IPS DF 6.9 (cell line): ENCODE measurements around the gene SMG7.

ENCODE experiments used
- DNase-seq: peaks from one replicate; pipeline ENCODE4 v3.0.0-alpha.2; 2013; ENCODE audit warnings: low read depth, low spot score
- H3K27ac ChIP-seq: one replicate; pipeline ENCODE4 v1.5.1; 2013; ENCODE audit warnings: low read length, control low read depth
- H3K27me3 ChIP-seq: 2 replicates; pipeline ENCODE4 v1.6.1; 2013; ENCODE audit warnings: mild to moderate bottlenecking, low read length; ENCODE audit not compliant: control insufficient read depth, insufficient read depth
- H3K36me3 ChIP-seq: 2 replicates; pipeline ENCODE4 v1.6.1; 2013; ENCODE audit warnings: low read length; ENCODE audit not compliant: control insufficient read depth, insufficient read depth
- H3K4me1 ChIP-seq: 2 replicates; pipeline ENCODE4 v1.6.1; 2013; ENCODE audit warnings: low read length; ENCODE audit not compliant: control insufficient read depth, insufficient read depth
- H3K4me3 ChIP-seq: 2 replicates; pipeline ENCODE4 v1.5.1; 2013; ENCODE audit warnings: mild to moderate bottlenecking, low read length
- H3K9me3 ChIP-seq: 2 replicates; pipeline ENCODE4 v1.6.1; 2013; ENCODE audit warnings: low read length, inconsistent platforms; ENCODE audit not compliant: control insufficient read depth, insufficient read depth
- WGBS: extraction: QIAGEN DNeasy Blood & Tissue Kit; methylation state at CpG from one replicate; pipeline ENCODE4 v1.1.7; 2013; ENCODE audit warnings: mixed read lengths, missing lambda C conversion rate; ENCODE audit not compliant: insufficient read length, insufficient coverage; 5-methylcytosine and 5-hydroxymethylcytosine counted together

The SMG7 gene

GRCh38 chr1:183506561-183506960, 34.3 kb downstream of the SMG7 start:
- no peaks in the 10 kb centered on the region; the same call in 1 of the 2 replicates for H3K4me1 ChIP-seq
- no peak overlapping the region for H3K27ac ChIP-seq
- no peak overlapping the region for H3K4me3 ChIP-seq
- H3K36me3 ChIP-seq: no peaks in the 10 kb centered on the region
- WGBS: no CpG with 5 or more reads among the region's 4 CpGs
- no peaks in the 10 kb centered on the region for H3K27me3 ChIP-seq
- H3K9me3 ChIP-seq: no peaks in the 10 kb centered on the region
- DNase-seq: no peak

GRCh38 chr1:183508694-183509093, 36.4 kb downstream of the SMG7 start:
- Histone ChIP-seq H3K4me1 (no peaks in the 10 kb centered on the region), H3K36me3 (no peaks in the 10 kb centered on the region), H3K4me3 (no peak overlapping the region), H3K27ac (no peak overlapping the region), H3K9me3 (no peaks in the 10 kb centered on the region), H3K27me3 (no peaks in the 10 kb centered on the region)
- DNase-seq: no peak
- WGBS: no CpG with 5 or more reads among the region's 1 CpG

- H3K4me3 ChIP-seq: no peak overlapping the region
- no peaks in the 10 kb centered on the region for H3K4me1 ChIP-seq
- H3K36me3 ChIP-seq: no peaks in the 10 kb centered on the region
- no peak overlapping the region for H3K27ac ChIP-seq
- DNase-seq: no peak
- H3K27me3 ChIP-seq: no peaks in the 10 kb centered on the region
- no CpG with 5 or more reads among the region's 2 CpGs for WGBS
- H3K9me3 ChIP-seq: no peaks in the 10 kb centered on the region
These were observed 40.2 kb downstream of the SMG7 start for GRCh38 chr1:183512450-183512849.

GRCh38 chr1:183514235-183514634, 41.9 kb downstream of the SMG7 start:
- H3K27me3 ChIP-seq: no peaks in the 10 kb centered on the region
- H3K9me3 ChIP-seq: no peaks in the 10 kb centered on the region
- H3K4me3 ChIP-seq: no peak overlapping the region
- no CpG with 5 or more reads among the region's 1 CpG for WGBS
- no peaks in the 10 kb centered on the region for H3K4me1 ChIP-seq
- H3K27ac ChIP-seq: no peak overlapping the region
- H3K36me3 ChIP-seq: no peaks in the 10 kb centered on the region; the same call in 1 of the 2 replicates
- DNase-seq: no peak

DNA sequence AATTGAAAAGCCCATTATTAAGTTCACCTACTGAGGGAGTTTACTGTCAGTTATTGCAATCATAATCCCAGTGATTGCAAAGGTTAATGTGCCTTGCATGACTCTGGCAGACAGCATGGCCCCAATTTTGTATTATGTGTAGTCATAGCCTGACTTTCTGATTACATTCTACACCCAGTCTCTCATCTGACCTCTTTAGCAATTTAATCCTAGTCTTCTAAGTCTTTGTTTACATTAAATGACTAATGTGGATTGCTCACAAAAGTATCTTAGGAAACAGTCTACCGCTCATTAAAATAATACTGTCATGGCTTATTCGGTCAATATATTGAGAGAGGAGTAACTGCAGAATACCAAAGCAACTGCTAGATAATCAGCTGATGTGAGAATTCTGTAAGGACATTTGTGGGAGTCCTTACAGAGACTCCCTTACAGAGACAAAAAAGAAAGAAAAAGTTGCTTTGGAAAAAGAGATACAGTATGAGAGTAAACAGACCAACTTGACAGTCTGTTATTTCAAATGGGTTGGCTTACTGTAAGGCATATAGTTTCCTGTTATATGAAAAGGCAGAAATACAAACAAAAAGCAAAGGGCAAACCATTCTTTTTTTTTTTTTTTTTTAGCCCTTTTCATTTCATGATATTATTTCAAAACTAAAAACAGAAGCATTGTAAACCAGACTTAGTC, 42.8 kb downstream of the SMG7 start:
- no CpG with 5 or more reads among the region's 2 CpGs for WGBS
- H3K4me3 ChIP-seq: no peak overlapping the region
- no peaks in the 10 kb centered on the region for H3K4me1 ChIP-seq
- H3K9me3 ChIP-seq: no peaks in the 10 kb centered on the region
- H3K27ac ChIP-seq: no peak overlapping the region
- H3K36me3 ChIP-seq: no peaks in the 10 kb centered on the region; the same call in 1 of the 2 replicates
- no peaks in the 10 kb centered on the region for H3K27me3 ChIP-seq
- DNase-seq: no peak

- no peaks in the 10 kb centered on the region; the same call in 1 of the 2 replicates for H3K36me3 ChIP-seq
- H3K9me3 ChIP-seq: no peaks in the 10 kb centered on the region
- DNase-seq: no peak
- no peak overlapping the region for H3K4me3 ChIP-seq
- no CpG with 5 or more reads among the region's 2 CpGs for WGBS
- H3K27me3 ChIP-seq: no peaks in the 10 kb centered on the region
- no peak overlapping the region for H3K27ac ChIP-seq
- no peaks in the 10 kb centered on the region for H3K4me1 ChIP-seq
These were observed 44.4 kb downstream of the SMG7 start for GRCh38 chr1:183516725-183517124.

DNA sequence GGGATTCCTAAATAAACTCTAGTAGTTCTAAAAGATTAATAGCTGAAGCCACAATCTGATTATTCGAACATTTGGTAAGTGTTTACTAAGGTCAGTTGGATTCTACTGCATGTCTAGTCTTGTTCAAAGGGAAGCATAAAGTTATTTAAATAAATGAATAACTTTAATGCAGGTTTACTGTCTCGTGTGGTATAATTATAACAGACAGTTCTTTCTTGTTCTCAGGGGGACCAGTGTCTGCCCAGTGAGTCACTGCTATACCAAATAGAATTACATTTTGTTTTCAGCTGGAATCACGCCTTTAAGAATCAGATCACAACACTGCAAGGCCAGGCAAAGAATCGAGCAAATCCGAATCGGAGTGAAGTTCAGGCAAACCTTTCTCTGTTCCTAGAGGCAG, 45.1 kb downstream of the SMG7 start:
- Histone ChIP-seq H3K4me1 (no peaks in the 10 kb centered on the region), H3K4me3 (no peak overlapping the region), H3K36me3 (no peaks in the 10 kb centered on the region; the same call in 1 of the 2 replicates), H3K27me3 (no peaks in the 10 kb centered on the region), H3K9me3 (no peaks in the 10 kb centered on the region), H3K27ac (no peak overlapping the region)
- no peak for DNase-seq
- no CpG with 5 or more reads among the region's 6 CpGs for WGBS

DNA sequence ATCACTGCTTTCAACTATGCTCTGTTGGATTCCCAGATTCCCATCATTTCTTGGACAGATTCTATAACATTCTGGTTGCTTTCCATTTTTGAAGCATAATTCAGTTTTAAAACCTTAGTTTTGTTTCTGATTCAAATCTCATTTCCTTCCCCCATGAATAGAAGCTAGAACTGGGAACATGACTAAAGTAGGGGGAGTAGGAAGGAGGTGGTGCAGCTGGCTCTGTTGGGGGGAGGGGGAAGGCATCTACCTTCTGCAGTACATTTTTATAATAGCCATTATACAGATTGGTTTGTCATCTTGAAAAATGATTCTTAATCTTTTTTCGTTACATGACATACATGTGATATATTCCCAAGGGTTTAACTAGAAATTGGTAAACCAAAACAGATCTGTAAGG, 48.1 kb downstream of the SMG7 start:
- Histone ChIP-seq H3K4me1 (no peaks in the 10 kb centered on the region), H3K27me3 (no peaks in the 10 kb centered on the region), H3K36me3 (no peaks in the 10 kb centered on the region; the same call in 1 of the 2 replicates), H3K9me3 (no peaks in the 10 kb centered on the region), H3K4me3 (no peak overlapping the region), H3K27ac (no peak overlapping the region)
- WGBS: no CpG with 5 or more reads among the region's 1 CpG
- DNase-seq: no peak

- Histone ChIP-seq H3K9me3 (no peaks in the 10 kb centered on the region), H3K4me3 (no peak overlapping the region), H3K27ac (no peak overlapping the region), H3K27me3 (no peaks in the 10 kb centered on the region), H3K4me1 (no peaks in the 10 kb centered on the region), H3K36me3 (no peaks in the 10 kb centered on the region; the same call in 1 of the 2 replicates)
- WGBS: no CpG with 5 or more reads among the region's 1 CpG
- no peak for DNase-seq
These were observed 49.8 kb downstream of the SMG7 start for GRCh38 chr1:183522104-183522503.

- no peaks in the 10 kb centered on the region for H3K4me1 ChIP-seq
- H3K4me3 ChIP-seq: no peak overlapping the region
- H3K9me3 ChIP-seq: no peaks in the 10 kb centered on the region
- WGBS: no CpG with 5 or more reads among the region's 3 CpGs
- no peak for DNase-seq
- no peak overlapping the region for H3K27ac ChIP-seq
- H3K27me3 ChIP-seq: no peaks in the 10 kb centered on the region
- peaks cover 2% of the 10 kb centered on the region; the same call in 1 of the 2 replicates for H3K36me3 ChIP-seq
These were observed 56.3 kb downstream of the SMG7 start for GRCh38 chr1:183528577-183528976.

DNA sequence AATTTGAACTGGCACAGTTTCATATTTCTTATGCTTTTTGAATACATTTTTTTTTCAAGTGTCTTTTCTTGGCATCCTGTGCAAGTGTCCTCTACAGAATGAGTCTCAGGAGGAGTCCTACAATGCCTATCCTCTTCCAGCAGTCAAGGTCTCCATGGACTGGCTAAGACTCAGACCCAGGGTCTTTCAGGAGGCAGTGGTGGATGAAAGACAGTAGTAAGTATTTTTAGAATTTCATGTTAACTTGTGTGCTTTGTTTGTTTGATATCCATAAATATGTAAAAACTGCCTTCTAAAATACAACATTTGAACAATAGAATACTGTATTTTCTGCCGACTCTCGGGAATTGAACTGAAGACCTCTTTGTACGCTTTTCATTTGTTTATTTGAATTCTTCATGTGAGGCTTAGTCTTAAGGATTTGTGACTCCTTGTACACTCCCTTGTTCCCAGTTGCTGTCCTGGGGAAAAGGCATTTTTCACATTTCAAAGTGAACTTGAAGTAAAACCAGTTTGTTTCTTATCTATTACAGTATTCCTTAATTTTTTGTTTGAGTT, 61.4 kb downstream of the SMG7 start:
- Histone ChIP-seq H3K4me3 (no peak overlapping the region), H3K27me3 (no peaks in the 10 kb centered on the region), H3K36me3 (no peaks in the 10 kb centered on the region; the same call in 1 of the 2 replicates), H3K4me1 (no peaks in the 10 kb centered on the region), H3K9me3 (no peaks in the 10 kb centered on the region), H3K27ac (no peak overlapping the region)
- DNase-seq: no peak
- no CpG with 5 or more reads among the region's 3 CpGs for WGBS
